B cell (primary cell): Measurements from ENCODE around the gene FEV. TPM values are rescaled to one million over a fixed set of nuclear protein-coding genes. Genes with fewer than 3 reads are reported as not detected.

Source experiments
- ATAC-seq: fragments of 200-7000 bp; cut with Tn5 transposase; one replicate; pipeline ENCODE4 v1.10.0; 2021; ENCODE audit warnings: low read depth, mild to moderate bottlenecking, moderate number of reproducible peaks, moderate library complexity
- CTCF ChIA-PET: fragments of 350-600 bp; sonication (Branson Sonifier 250); formaldehyde crosslinking; loops from one replicate; lab custom pipeline; 2021; ENCODE audit warnings: antibody characterized with exemption, inconsistent platforms; lab: Charles Lee
- POLR2A ChIA-PET: fragments of 350-600 bp; sonication (Branson Sonifier 250); formaldehyde crosslinking; loops from one replicate; lab custom pipeline; 2021; ENCODE audit warnings: antibody characterized with exemption; lab: Charles Lee
- DNase-seq: peaks from one replicate; pipeline ENCODE4 v3.0.0; 2013
- H2AFZ ChIP-seq: 2 replicates; pipeline ENCODE4 v1.6.1; 2012; ENCODE audit warnings: mild to moderate bottlenecking, low read depth, low read length; ENCODE audit not compliant: insufficient read depth, poor library complexity, severe bottlenecking
- H3K27ac ChIP-seq, 2 donors: 1 replicate in 1 of 2; 2 replicates in 1 of 2; pipeline ENCODE4 v1.5.1; 2012 to 2013; ENCODE audit warnings: low read length in 2 of 2, mild to moderate bottlenecking in 2 of 2, moderate library complexity in 1 of 2
- H3K27me3 ChIP-seq, 4 experiments: fragments of 200-600 bp in 1 of 4; sonication (generic) in 1 of 4; replicated peaks in 1 of 4; 1 replicate in 2 of 4; 2 replicates in 2 of 4; pipeline versions ENCODE4 v1.6.1 to v1.7.0; 2013 to 2016; ENCODE audit warnings: low read length in 3 of 4, mild to moderate bottlenecking in 2 of 4, mixed read lengths in 1 of 4, moderate library complexity in 1 of 4; ENCODE audit not compliant: insufficient read depth in 4 of 4, control insufficient read depth in 3 of 4; ENCODE audit errors: control extremely low read depth in 1 of 4
- H3K36me3 ChIP-seq, 2 experiments: replicated peaks in 1 of 2; 1 replicate in 1 of 2; 2 replicates in 1 of 2; pipeline versions ENCODE4 v1.6.1 to v1.7.1; 2013; ENCODE audit warnings: low read length in 1 of 2; ENCODE audit not compliant: insufficient read depth in 2 of 2, control insufficient read depth in 1 of 2; ENCODE audit errors: control extremely low read depth in 1 of 2, extremely low read depth in 1 of 2
- H3K4me1 ChIP-seq, 2 donors: fragments of 200-600 bp in 1 of 2; sonication (generic) in 1 of 2; 1 replicate in 1 of 2; 2 replicates in 1 of 2; pipeline versions ENCODE4 v1.5.1 to v1.6.1; 2013 to 2017; ENCODE audit warnings: low read length in 2 of 2; ENCODE audit not compliant: control insufficient read depth in 2 of 2, insufficient read depth in 2 of 2
- H3K4me2 ChIP-seq: replicated peaks from 2 replicates; pipeline ENCODE3; 2012; ENCODE audit warnings: mild to moderate bottlenecking, low read depth, low read length; ENCODE audit not compliant: poor library complexity, severe bottlenecking
- H3K4me3 ChIP-seq, 5 experiments: fragments of 200-600 bp in 1 of 5; sonication (generic) in 1 of 5; 1 replicate in 3 of 5; 2 replicates in 2 of 5; pipeline versions ENCODE4 v1.5.1 to v1.7.0; 2011 to 2016; ENCODE audit warnings: low read length in 4 of 5, mild to moderate bottlenecking in 4 of 5, low read depth in 2 of 5, control low read depth in 1 of 5, moderate library complexity in 1 of 5; ENCODE audit not compliant: insufficient read depth in 1 of 5; ENCODE audit errors: control extremely low read depth in 1 of 5, extremely low read depth in 1 of 5
- H3K79me2 ChIP-seq: fragments of 200-600 bp; sonication (generic); one replicate; pipeline ENCODE4 v1.6.0; 2016; ENCODE audit warnings: low read length; ENCODE audit not compliant: control insufficient read depth, insufficient read depth
- H3K9ac ChIP-seq: fragments of 200-600 bp; sonication (generic); 2 replicates; pipeline ENCODE4 v1.6.1; 2017; ENCODE audit warnings: mild to moderate bottlenecking, low read length, moderate library complexity
- H3K9me3 ChIP-seq, 3 donors: one replicate each; pipeline versions ENCODE4 v1.6.1 to v1.7.1; 2013; ENCODE audit warnings: low read length in 2 of 3; ENCODE audit not compliant: control insufficient read depth in 2 of 3, insufficient read depth in 1 of 3; ENCODE audit errors: control extremely low read depth in 1 of 3
- H4K20me1 ChIP-seq: 2 replicates; pipeline ENCODE4 v1.6.0; 2012; ENCODE audit warnings: mild to moderate bottlenecking, low read length; ENCODE audit not compliant: insufficient read depth, control insufficient read depth, poor library complexity, severe bottlenecking
- H3K27ac Mint-ChIP-seq: one replicate; pipeline ENCODE4 v1.8.0; 2021; ENCODE audit warnings: mixed read lengths
- H3K27me3 Mint-ChIP-seq: one replicate; pipeline ENCODE4 v1.8.0; 2021; ENCODE audit warnings: mixed read lengths
- H3K4me1 Mint-ChIP-seq: one replicate; pipeline ENCODE4 v1.8.0; 2021; ENCODE audit warnings: mixed read lengths
- H3K4me3 Mint-ChIP-seq: one replicate; pipeline ENCODE4 v1.8.0; 2021; ENCODE audit warnings: mixed read lengths
- H3K9me3 Mint-ChIP-seq: one replicate; pipeline ENCODE4 v1.8.0; 2022; ENCODE audit warnings: mixed read lengths; ENCODE audit not compliant: insufficient read depth
- EZH2 ChIP-seq: IDR thresholded peaks from 2 replicates; pipeline ENCODE4 v1.6.1; 2012; ENCODE audit warnings: borderline replicate concordance, low read depth, mild to moderate bottlenecking, moderate library complexity, low read length; ENCODE audit not compliant: insufficient read depth, poor library complexity, severe bottlenecking
- WGBS: methylation state at CpG from one replicate; pipeline ENCODE4 v1.1.5; 2013; ENCODE audit warnings: missing lambda C conversion rate; ENCODE audit not compliant: insufficient coverage; 5-methylcytosine and 5-hydroxymethylcytosine counted together
- intact Hi-C: fragments of 100-400 bp; cut with micrococcal nuclease; formaldehyde crosslinking; loops from one replicate; pipeline ENCODE4 v1.10.0; 2022
- polyA plus RNA-seq: library from polyadenylated mRNA; depleted of rRNA; stranded (reverse); fragments of >200 nt; gene quantifications from 2 replicates; pipeline ENCODE4 v1.2.3, GENCODE V29; 2012
- total RNA-seq, 2 donors: library from RNA; stranded (reverse); fragments of 120-200 nt in 1 of 2; gene quantifications; 1 replicate in 1 of 2; 2 replicates in 1 of 2; pipeline versions ENCODE4 v1.2.3 to v1.2.4, GENCODE V29; 2013 to 2022
- TF ChIP-seq, protein P1 (sequence below): fragments of 200-600 bp; IDR thresholded peaks from one replicate; pipeline ENCODE4 v1.8.0; 2022; ENCODE audit warnings: antibody characterized with exemption, mild to moderate bottlenecking

FEV gene
- total and polyA plus RNA-seq, 2 donors (not counting 1 experiment from before 2014, with no cell fraction given): not detected

DNA sequence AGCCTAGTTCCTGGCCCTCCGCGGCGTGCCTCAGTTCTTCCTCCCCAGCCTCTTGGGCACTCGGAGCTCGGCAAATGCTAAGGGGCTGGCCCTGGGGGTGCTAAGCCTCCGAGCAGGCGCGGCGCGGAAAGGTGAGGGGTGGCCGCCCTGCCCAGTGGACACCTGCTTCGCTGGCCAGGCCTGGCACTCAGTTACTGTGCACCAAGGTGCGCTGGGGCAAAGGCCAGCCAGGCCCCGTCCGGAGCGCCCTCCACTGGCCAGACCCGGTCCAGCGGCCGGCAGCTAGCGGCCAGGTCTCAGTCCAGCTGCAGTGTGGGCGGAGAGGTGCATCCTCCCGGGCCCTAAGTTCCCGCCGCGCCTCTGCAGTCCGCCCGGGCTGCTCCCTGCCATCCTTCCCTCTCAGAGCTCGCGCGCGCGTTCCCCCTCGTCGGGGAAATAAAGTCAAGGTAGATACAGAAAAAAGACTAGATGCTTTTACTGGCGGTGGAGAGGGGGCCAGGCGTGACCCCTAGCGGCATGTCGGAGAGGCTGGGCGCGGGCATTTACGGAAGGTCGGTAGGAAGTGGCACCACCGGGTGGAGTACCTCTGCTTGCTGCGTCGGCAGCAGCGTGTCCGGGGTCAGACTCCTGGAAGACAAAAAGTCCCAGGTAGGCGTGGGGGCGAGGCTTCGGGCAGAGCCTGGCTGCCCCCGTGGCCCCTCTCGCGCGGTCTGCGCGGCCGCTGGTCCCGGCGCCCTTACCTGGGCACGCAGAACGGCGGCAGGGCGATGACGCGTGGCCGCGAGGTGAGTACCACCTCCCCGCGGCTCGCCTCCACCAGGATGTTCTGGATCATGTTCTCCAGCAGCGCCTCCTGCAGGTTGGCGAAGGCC is 17.6 kb upstream of the FEV start:
- Histone ChIP-seq H3K27me3 (peaks cover 0 to 83% (median 32%) of the 10 kb centered on the region in 4 experiments), H3K4me3 (peak overlapping the region in 3 of 5 experiments; percentile 17 to 39 (median 35)), H3K4me2 (peak overlapping the region; percentile 76), H3K4me1 (peaks cover 25 to 37% of the 10 kb centered on the region in 2 donors), H3K79me2 (no peaks in the 10 kb centered on the region), H3K9me3 (peaks cover 0 to 26% (median 0%) of the 10 kb centered on the region in 3 donors), H3K9ac (peak overlapping the region; percentile 42), H3K36me3 (no peaks in the 10 kb centered on the region), H2AFZ (peak overlapping the region; percentile 60), H3K27ac (no peak overlapping the region), H4K20me1 (no peaks in the 10 kb centered on the region)
- H3K27ac Mint-ChIP-seq: no peak overlapping the region
- ChIA-PET POLR2A (interaction anchor here (0.6 kb wide), 1 partner anchor 295 kb away, joined by 12 read pairs; no protein-coding TSS in a partner anchor), CTCF (interaction anchor here (1.3 to 1.4 kb wide), 3 partner anchors 22 to 105 kb away, joined by 3 to 4 read pairs (median 4); no protein-coding TSS in a partner anchor)
- WGBS: 4% methylated on average over 72 of the region's 72 CpGs
- DNase-seq (peak; percentile 59), ATAC-seq (peak; percentile 51)
- no peaks in the 10 kb centered on the region for H3K9me3 Mint-ChIP-seq
- intact Hi-C loops: no loop called here
- H3K4me3 Mint-ChIP-seq: peak overlapping the region; percentile 83
- H3K4me1 Mint-ChIP-seq: peaks cover 22% of the 10 kb centered on the region
- peak; percentile 34 for TF ChIP-seq EZH2
- TF ChIP-seq, protein P1, sequence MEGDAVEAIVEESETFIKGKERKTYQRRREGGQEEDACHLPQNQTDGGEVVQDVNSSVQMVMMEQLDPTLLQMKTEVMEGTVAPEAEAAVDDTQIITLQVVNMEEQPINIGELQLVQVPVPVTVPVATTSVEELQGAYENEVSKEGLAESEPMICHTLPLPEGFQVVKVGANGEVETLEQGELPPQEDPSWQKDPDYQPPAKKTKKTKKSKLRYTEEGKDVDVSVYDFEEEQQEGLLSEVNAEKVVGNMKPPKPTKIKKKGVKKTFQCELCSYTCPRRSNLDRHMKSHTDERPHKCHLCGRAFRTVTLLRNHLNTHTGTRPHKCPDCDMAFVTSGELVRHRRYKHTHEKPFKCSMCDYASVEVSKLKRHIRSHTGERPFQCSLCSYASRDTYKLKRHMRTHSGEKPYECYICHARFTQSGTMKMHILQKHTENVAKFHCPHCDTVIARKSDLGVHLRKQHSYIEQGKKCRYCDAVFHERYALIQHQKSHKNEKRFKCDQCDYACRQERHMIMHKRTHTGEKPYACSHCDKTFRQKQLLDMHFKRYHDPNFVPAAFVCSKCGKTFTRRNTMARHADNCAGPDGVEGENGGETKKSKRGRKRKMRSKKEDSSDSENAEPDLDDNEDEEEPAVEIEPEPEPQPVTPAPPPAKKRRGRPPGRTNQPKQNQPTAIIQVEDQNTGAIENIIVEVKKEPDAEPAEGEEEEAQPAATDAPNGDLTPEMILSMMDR: no peak
- H3K27me3 Mint-ChIP-seq: peaks cover 59% of the 10 kb centered on the region
